GM21360 (cell line): ENCODE results near the gene ASNS.
"Not testable (repeated sequence)": the region's sequence is repeated elsewhere in the genome, so short reads cannot be mapped to it uniquely, and the experiment has no call there.

Experiments used
- ATAC-seq: cut with Tn5 transposase; IDR thresholded peaks from one replicate; pipeline ENCODE4 v1.9.1; 2021; ENCODE audit warnings: mild to moderate bottlenecking, moderate library complexity; ENCODE audit not compliant: unreplicated experiment

The ASNS gene

GRCh38 chr7:97872025-97872669 lies at the start of gene ASNS:
TSS of gene ASNS (minus strand) at chr7:97872408. CDS start at chr7:97869156, 3,252 bp downstream.
- ATAC-seq = peak; percentile 99

GRCh38 chr7:97921254-97921653 lies 49.0 kb upstream of the ASNS start:
- ATAC-seq = not testable (repeated sequence)

GRCh38 chr7:97915267-97915666 lies 43.1 kb upstream of the ASNS start:
- ATAC-seq = not testable (repeated sequence)

- not testable (repeated sequence) for ATAC-seq
Measured at GRCh38 chr7:97912294-97912693, 40.1 kb upstream of the ASNS start.

- ATAC-seq = not testable (repeated sequence)
Measured at GRCh38 chr7:97896893-97897292, 24.7 kb upstream of the ASNS start.

- ATAC-seq = not testable (repeated sequence)
Measured at GRCh38 chr7:97891721-97892120, 19.5 kb upstream of the ASNS start.

GRCh38 chr7:97879527-97879926 lies 7.3 kb upstream of the ASNS start:
- ATAC-seq = not testable (repeated sequence)

- ATAC-seq = not testable (repeated sequence)
Measured at GRCh38 chr7:97874894-97875293, 2.7 kb upstream of the ASNS start.

GRCh38 chr7:97873606-97874005 lies 1.4 kb upstream of the ASNS start:
- no peak for ATAC-seq

GRCh38 chr7:97871659-97872024 lies 566 bp downstream of the ASNS start:
- ATAC-seq = peak; percentile 17

- no peak for ATAC-seq
Measured at GRCh38 chr7:97868788-97869187, 3.4 kb downstream of the ASNS start.

GRCh38 chr7:97868314-97868713 lies 3.9 kb downstream of the ASNS start:
- no peak for ATAC-seq

- ATAC-seq = no peak
Measured at GRCh38 chr7:97865104-97865503, 7.1 kb downstream of the ASNS start.

- no peak for ATAC-seq
Measured at GRCh38 chr7:97859606-97860204, 12.5 kb downstream of the ASNS start.

GRCh38 chr7:97858221-97858620 lies 14.0 kb downstream of the ASNS start:
- no peak for ATAC-seq

GRCh38 chr7:97857544-97857943 lies 14.7 kb downstream of the ASNS start:
- ATAC-seq = no peak

- ATAC-seq = no peak
Measured at GRCh38 chr7:97851683-97852082, 20.5 kb downstream of the ASNS start.

- not testable (repeated sequence) for ATAC-seq
Measured at GRCh38 chr7:97850262-97851031, 21.8 kb downstream of the ASNS start.

- no peak for ATAC-seq
Measured at GRCh38 chr7:97847791-97848190, 24.4 kb downstream of the ASNS start.

GRCh38 chr7:97846945-97847344 lies 25.3 kb downstream of the ASNS start:
- no peak for ATAC-seq

GRCh38 chr7:97845622-97846203 lies 26.5 kb downstream of the ASNS start:
- no peak for ATAC-seq

GRCh38 chr7:97844036-97844435 lies 28.2 kb downstream of the ASNS start:
- no peak for ATAC-seq
